H1 (cell line): Measurements from ENCODE around the gene UVRAG.

Experiments used
- CTCF ChIP-seq, 3 experiments: IDR thresholded peaks; 1 replicate in 2 of 3; 2 replicates in 1 of 3; pipeline versions ENCODE4 v1.5.1 to v1.6.1; 2011; ENCODE audit warnings: low read length in 3 of 3, mild to moderate bottlenecking in 3 of 3, inconsistent platforms in 2 of 3, low read depth in 1 of 3, moderate library complexity in 1 of 3; ENCODE audit not compliant: insufficient read depth in 1 of 3; ENCODE audit errors: control extremely low read depth in 1 of 3
- EP300 ChIP-seq, 2 experiments: IDR thresholded peaks; 1 replicate in 1 of 2; 2 replicates in 1 of 2; pipeline ENCODE4 v1.6.1; 2011 to 2012; ENCODE audit warnings: low read depth in 2 of 2, low read length in 2 of 2, mild to moderate bottlenecking in 2 of 2, borderline replicate concordance in 1 of 2, inconsistent platforms in 1 of 2, moderate library complexity in 1 of 2
- GABPA ChIP-seq: IDR thresholded peaks from 2 replicates; pipeline ENCODE4 v1.6.1; 2011; ENCODE audit warnings: mild to moderate bottlenecking, low read length, moderate library complexity, borderline replicate concordance; ENCODE audit not compliant: insufficient read depth
- HDAC2 ChIP-seq, 2 experiments: fragments of 300-600 bp in 1 of 2; sonication (generic) in 1 of 2; IDR thresholded peaks; 2 replicates each; pipeline ENCODE4 v1.6.1; 2011 to 2012; ENCODE audit warnings: low read depth in 2 of 2, low read length in 2 of 2, mild to moderate bottlenecking in 2 of 2, moderate library complexity in 2 of 2, borderline replicate concordance in 1 of 2, inconsistent platforms in 1 of 2
- JUN ChIP-seq: IDR thresholded peaks from 2 replicates; pipeline ENCODE4 v1.6.1; 2011; ENCODE audit warnings: low read depth, mild to moderate bottlenecking, improper control_type of control experiment, low read length
- MAFK ChIP-seq: IDR thresholded peaks from 2 replicates; pipeline ENCODE4 v1.6.1; 2012; ENCODE audit warnings: low read depth, mild to moderate bottlenecking, improper control_type of control experiment, low read length
- POLR2A ChIP-seq, 2 experiments: IDR thresholded peaks; 1 replicate in 1 of 2; 2 replicates in 1 of 2; pipeline ENCODE4 v1.6.1; 2011; ENCODE audit warnings: low read depth in 2 of 2, low read length in 2 of 2, mild to moderate bottlenecking in 2 of 2; ENCODE audit errors: control extremely low read depth in 1 of 2
- RXRA ChIP-seq: IDR thresholded peaks from 2 replicates; pipeline ENCODE4 v1.6.1; 2011; ENCODE audit warnings: low read depth, mild to moderate bottlenecking, low read length, moderate library complexity; ENCODE audit not compliant: insufficient read depth
- SP1 ChIP-seq: IDR thresholded peaks from 2 replicates; pipeline ENCODE4 v1.6.1; 2011; ENCODE audit warnings: low read depth, low read length
- TAF1 ChIP-seq: IDR thresholded peaks from 2 replicates; pipeline ENCODE4 v1.6.1; 2011; ENCODE audit warnings: mild to moderate bottlenecking, low read depth, low read length
- YY1 ChIP-seq: IDR thresholded peaks from 2 replicates; pipeline ENCODE4 v1.6.1; 2011; ENCODE audit warnings: low read depth, mild to moderate bottlenecking, low read length
- ZNF274 ChIP-seq: IDR thresholded peaks from 2 replicates; pipeline ENCODE4 v1.7.0; 2012; ENCODE audit warnings: low read length, borderline replicate concordance; ENCODE audit errors: extremely low read depth

GRCh38 chr11:76026281-76026680 is 211.3 kb downstream of the UVRAG start:
- TF ChIP-seq CTCF (IDR thresholded peaks at IDR 0.05; ENCODE audit: control extremely low read depth in 1 of 3, insufficient read depth in 1 of 3, low read depth in 1 of 3, low read length in 3 of 3) (no peak), GABPA (no peak), RXRA (no peak), JUN (no peak), EP300 (IDR thresholded peaks at IDR 0.05; ENCODE audit: borderline replicate concordance in 1 of 2, low read depth in 2 of 2, low read length in 2 of 2) (no peak), HDAC2 (IDR thresholded peaks at IDR 0.05; ENCODE audit: borderline replicate concordance in 1 of 2, low read depth in 2 of 2, low read length in 2 of 2) (no peak), ZNF274 (no peak), TAF1 (no peak), POLR2A (IDR thresholded peaks at IDR 0.05; ENCODE audit: control extremely low read depth in 1 of 2, low read depth in 2 of 2, low read length in 2 of 2) (no peak), YY1 (no peak), MAFK (no peak), SP1 (no peak)
